HG02938 (cell line): ENCODE results near the gene OSBP2.
"Not testable (repeated sequence)": the region's sequence is repeated elsewhere in the genome, so short reads cannot be mapped to it uniquely, and the experiment has no call there.

ENCODE experiments used
- ATAC-seq: cut with Tn5 transposase; IDR thresholded peaks from one replicate; pipeline ENCODE4 v1.9.1; 2021; ENCODE audit warnings: mild to moderate bottlenecking, moderate library complexity; ENCODE audit not compliant: unreplicated experiment

The OSBP2 gene

GRCh38 chr22:30754521-30754920 is 59.8 kb downstream of the OSBP2 start:
- ATAC-seq: no peak

- ATAC-seq: no peak
These were observed 60.5 kb downstream of the OSBP2 start for GRCh38 chr22:30754971-30755758.

- no peak for ATAC-seq
These were observed 61.1 kb downstream of the OSBP2 start for GRCh38 chr22:30755759-30756124.

DNA sequence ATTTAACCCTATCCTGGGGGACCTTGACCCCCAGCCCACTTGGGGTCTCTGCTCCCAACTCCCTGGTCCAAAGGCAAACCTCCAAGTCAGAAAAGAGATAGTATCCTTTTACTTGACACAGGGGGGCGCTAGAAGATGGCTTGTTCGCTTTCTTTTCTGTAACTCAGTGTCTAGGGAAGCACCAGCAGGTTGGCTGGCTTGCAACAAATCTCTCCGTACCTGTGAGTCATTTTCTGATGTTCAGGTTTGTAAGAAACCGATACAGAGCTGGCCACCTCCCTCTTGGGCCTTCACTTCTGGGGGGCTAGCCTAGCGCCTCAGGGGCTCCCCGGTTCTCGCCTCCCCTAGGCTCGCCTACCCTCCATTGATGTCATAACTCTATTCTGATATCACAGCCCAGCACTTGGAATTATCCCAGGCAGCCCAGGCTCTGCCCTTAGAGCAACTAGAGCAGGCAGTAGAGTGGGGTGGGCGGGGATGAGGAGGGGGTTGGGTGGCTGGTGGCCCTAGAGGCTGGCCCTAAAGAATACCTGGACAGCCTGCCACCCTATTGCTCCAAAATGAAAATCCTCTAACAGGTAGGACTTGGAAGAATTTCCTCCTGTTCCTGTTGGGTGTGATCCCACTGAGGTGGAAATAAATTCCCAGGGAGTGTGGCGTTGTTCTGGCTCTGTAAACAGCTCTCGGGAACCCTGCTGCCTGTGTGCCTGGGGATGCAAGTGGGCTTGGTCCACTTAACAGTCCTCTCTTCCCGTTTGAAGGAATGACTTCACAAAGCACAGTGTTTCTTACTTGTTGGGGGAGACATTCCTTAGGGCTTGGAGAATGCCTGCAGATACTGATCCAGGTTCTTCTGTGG is 69.4 kb downstream of the OSBP2 start:
- no peak for ATAC-seq

GRCh38 chr22:30767661-30768060 is 73.0 kb downstream of the OSBP2 start:
- ATAC-seq: no peak

DNA sequence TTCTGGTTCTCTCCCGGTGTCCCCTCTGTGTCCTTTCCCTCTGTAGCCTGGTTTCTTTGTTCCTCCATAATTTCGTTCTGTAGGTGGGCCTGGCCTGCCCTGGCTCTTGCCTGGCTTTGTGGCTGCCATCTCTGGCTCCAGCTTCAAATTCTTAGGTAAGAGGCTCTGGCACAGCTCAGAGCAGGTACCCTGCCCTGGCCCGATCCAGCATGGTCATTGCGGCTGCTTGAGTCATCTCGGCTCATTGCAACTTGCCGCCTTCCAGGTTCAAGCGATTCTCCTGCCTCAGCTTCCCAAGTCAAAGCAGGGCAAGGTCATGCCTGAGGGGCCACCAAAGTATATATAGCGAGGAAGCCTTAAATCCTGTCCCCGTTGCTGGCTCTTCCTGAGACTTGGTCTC is 76.0 kb downstream of the OSBP2 start:
- no peak for ATAC-seq

DNA sequence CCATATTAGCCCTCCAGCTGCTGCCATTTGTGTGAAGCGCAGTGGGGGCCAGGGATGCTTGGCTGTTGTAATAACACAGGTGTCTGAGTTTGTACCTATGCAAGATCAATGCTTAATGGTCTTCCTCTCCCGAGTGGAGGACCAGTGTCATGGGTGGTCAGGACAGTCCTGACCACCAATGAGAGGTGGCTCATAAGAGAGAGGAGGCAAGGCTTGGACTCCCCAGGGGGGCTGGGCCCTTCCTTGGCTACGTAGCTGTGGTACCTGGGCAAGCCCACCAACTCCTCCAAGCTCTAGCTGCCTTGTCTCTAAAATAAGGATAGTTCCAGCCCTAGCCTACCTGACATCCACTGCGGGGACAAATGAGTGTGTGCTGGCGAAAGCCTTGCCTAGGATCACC is 79.2 kb downstream of the OSBP2 start:
- no peak for ATAC-seq

- ATAC-seq: no peak
These were observed 79.9 kb downstream of the OSBP2 start for GRCh38 chr22:30774566-30774965.

GRCh38 chr22:30776476-30776875 is 81.8 kb downstream of the OSBP2 start:
- no peak for ATAC-seq

- ATAC-seq: not testable (repeated sequence)
These were observed 82.5 kb downstream of the OSBP2 start for GRCh38 chr22:30777146-30777545.

- no peak for ATAC-seq
These were observed 82.9 kb downstream of the OSBP2 start for GRCh38 chr22:30777587-30777986.

GRCh38 chr22:30778261-30778660 is 83.6 kb downstream of the OSBP2 start:
- ATAC-seq: no peak

DNA sequence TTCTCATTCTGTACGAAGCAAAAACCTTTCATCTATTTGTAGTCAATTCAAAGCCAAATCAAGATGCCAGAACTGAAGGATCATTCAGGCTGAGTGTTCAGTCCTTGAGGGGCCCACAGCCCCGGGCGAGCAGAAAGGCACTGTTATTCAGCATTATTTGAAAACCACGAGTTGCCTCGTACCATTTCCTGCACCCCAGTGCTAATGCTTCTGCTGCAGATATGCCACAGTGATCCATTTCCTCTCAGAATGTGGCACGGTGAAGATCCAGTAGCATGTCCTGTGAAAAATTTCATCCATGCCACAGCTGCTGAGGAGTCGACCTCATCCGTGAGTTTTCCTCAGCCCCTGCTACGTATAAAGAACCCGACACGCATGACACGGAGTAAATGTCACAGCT is 85.4 kb downstream of the OSBP2 start:
- ATAC-seq: no peak

DNA sequence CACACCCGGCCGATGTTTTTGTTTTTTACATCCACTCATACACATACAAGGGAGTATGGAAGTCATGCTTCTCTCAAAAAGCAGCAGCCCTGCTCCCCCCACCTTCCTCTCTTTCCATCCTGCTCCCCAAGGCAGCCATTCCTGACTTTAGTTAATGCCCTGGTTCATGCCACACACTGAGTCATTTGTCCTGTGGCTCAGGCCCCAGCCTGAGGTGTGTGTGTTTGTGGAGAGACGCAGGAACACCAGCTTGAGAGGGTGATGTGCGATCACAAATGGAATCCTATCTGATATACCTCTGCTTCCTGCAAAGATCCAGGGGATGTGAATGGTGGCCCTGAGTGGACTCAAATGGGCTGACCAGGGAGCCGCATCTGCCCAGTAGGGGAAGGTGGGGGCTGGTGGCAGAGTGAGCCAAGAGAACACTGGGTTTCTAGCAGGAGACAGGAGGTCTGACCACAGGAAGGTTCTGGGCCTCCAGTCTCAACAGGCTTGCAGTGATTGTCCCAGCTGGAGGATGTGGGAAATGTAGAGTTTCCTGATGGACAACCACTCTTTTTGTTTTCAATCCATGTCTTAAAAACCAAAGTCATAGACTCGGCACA is 86.7 kb downstream of the OSBP2 start:
- no peak for ATAC-seq

GRCh38 chr22:30782613-30783012 is 87.9 kb downstream of the OSBP2 start:
- ATAC-seq: no peak

GRCh38 chr22:30783021-30783420 is 88.3 kb downstream of the OSBP2 start:
- no peak for ATAC-seq

GRCh38 chr22:30785527-30785926 is 90.9 kb downstream of the OSBP2 start:
- ATAC-seq: no peak

DNA sequence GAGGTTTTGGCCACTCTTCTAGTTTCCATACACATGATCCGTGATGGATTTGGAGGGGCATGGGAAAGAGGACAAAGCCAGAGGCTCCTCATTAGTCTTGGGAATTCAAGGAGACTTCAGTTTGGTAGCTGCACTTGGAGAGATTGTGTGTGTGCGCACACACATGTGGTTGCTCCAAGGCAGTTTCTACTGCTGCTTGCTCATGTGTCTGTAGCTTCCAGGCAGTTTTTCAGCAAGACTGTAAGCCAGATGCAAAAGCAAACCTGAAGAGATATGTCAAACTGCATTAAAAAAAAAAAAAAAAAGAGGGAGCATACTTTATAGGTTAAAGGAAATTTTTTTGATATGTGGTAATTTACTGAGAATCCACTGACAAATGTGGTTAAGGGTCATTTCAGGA is 95.7 kb downstream of the OSBP2 start:
- ATAC-seq: no peak

GRCh38 chr22:30792456-30792855 is 97.8 kb downstream of the OSBP2 start:
- no peak for ATAC-seq

GRCh38 chr22:30795118-30795517 is 100.4 kb downstream of the OSBP2 start:
- ATAC-seq: no peak

DNA sequence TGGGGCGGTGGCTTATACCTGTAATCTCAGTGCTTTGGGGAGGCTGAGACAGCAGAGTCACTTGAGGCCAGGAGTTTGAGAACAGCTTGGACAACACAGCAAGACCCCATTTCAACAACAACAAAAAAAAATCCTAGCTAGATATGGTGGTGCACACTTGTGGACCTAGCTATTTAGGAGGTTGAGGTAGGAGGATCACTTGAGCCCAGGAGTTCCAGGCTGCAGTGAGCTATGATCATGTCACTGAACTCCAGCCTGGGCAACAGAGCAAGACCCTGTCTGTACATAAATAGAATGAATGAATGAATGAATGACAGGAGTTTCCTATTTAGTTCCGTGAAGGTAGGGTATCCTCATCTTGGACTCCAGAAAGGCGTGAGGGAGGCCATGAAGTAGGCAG is 107.0 kb downstream of the OSBP2 start:
- ATAC-seq: no peak
